Transverse colon (tissue), 4 donors: ENCODE measurements around the gene YWHAE. TPM values are rescaled to one million over a fixed set of nuclear protein-coding genes. Genes with fewer than 3 reads are reported as not detected.
"Not testable (repeated sequence)": the region's sequence is repeated elsewhere in the genome, so short reads cannot be mapped to it uniquely, and the experiment has no call there.

Experiments used
- DNase-seq: peaks from one replicate; pipeline ENCODE4 v3.0.0-alpha.2; 2019
- H3K27ac ChIP-seq, 4 donors: fragments of 200-600 bp; sonication (generic); 2 replicates each; pipeline ENCODE4 v1.5.1; 2016 to 2018; ENCODE audit warnings: inconsistent platforms in 4 of 4
- H3K27me3 ChIP-seq: fragments of 200-600 bp; sonication (generic); 2 replicates; pipeline ENCODE4 v1.5.1; 2017; ENCODE audit warnings: inconsistent platforms
- H3K36me3 ChIP-seq, 4 donors: fragments of 200-600 bp; sonication (generic); 2 replicates each; pipeline ENCODE4 v1.5.1; 2017 to 2019; ENCODE audit warnings: inconsistent platforms in 4 of 4
- H3K4me1 ChIP-seq, 4 donors: fragments of 200-600 bp; sonication (generic); 2 replicates each; pipeline ENCODE4 v1.5.1; 2017 to 2020; ENCODE audit warnings: inconsistent platforms in 4 of 4
- H3K4me3 ChIP-seq, 4 donors: fragments of 200-600 bp; sonication (generic); 1 replicate in 1 of 4; 2 replicates in 3 of 4; pipeline versions ENCODE4 v1.5.1 to v1.6.1; 2017 to 2019; ENCODE audit warnings: inconsistent platforms in 4 of 4
- H3K9me3 ChIP-seq, 2 donors: fragments of 200-600 bp; sonication (generic); 2 replicates each; pipeline ENCODE4 v1.5.1; 2017 to 2019; ENCODE audit warnings: inconsistent platforms in 2 of 2
- EP300 ChIP-seq: sonication (generic); formaldehyde crosslinking; IDR thresholded peaks from one replicate; pipeline ENCODE4 v1.6.1; 2017; ENCODE audit warnings: antibody characterized with exemption, low read depth
- POLR2A ChIP-seq: fragments of 450-650 bp; IDR thresholded peaks from one replicate; pipeline ENCODE4 v1.6.1; 2016; ENCODE audit warnings: antibody characterized with exemption, mild to moderate bottlenecking, moderate library complexity
- POLR2AphosphoS5 ChIP-seq, 3 donors: sonication (generic); formaldehyde crosslinking; IDR thresholded peaks; one replicate each; pipeline ENCODE4 v1.6.1; 2016; ENCODE audit warnings: antibody characterized with exemption in 3 of 3
- WGBS, 2 donors: methylation state at CpG; one replicate each; pipeline ENCODE4 v1.1.5; 2018; ENCODE audit warnings: low coverage in 1 of 2; 5-methylcytosine and 5-hydroxymethylcytosine counted together
- in situ Hi-C, 4 donors: fragments of 200-750 bp; cut with MboI; loops; one replicate each; pipeline versions ENCODE4 v1.15.0 to v1.15.1; 2017; ENCODE audit warnings: low sequenced_read_pairs in 3 of 4, low pct_ligation_motif_present in 1 of 4, low pct_unique_long_range_greater_than_20kb in 1 of 4
- intact Hi-C: fragments of 100-400 bp; cut with DNase I; formaldehyde crosslinking; loops from one replicate; pipeline ENCODE4 v1.15.1; 2023; ENCODE audit warnings: low total_unique reads
- total RNA-seq, 4 donors: library from RNA; depleted of rRNA; stranded (reverse); fragments of >200 nt; gene quantifications; one replicate each; pipeline ENCODE4 v1.1.0, GENCODE V29; 2016
- TF ChIP-seq, protein P1 (sequence below), 5 experiments: fragments of 200-600 bp in 3 of 5; fragments of 450-650 bp in 2 of 5; sonication (generic) in 3 of 5; IDR thresholded peaks; 1 replicate in 2 of 5; 2 replicates in 3 of 5; pipeline ENCODE4 v1.5.1; 2016 to 2017; ENCODE audit warnings: antibody characterized with exemption in 5 of 5, inconsistent platforms in 3 of 5, mild to moderate bottlenecking in 2 of 5, moderate library complexity in 1 of 5

Gene YWHAE
- total RNA-seq, 4 donors from 2014 or later, result 158 to 2,397 (median 594) TPM

DNA sequence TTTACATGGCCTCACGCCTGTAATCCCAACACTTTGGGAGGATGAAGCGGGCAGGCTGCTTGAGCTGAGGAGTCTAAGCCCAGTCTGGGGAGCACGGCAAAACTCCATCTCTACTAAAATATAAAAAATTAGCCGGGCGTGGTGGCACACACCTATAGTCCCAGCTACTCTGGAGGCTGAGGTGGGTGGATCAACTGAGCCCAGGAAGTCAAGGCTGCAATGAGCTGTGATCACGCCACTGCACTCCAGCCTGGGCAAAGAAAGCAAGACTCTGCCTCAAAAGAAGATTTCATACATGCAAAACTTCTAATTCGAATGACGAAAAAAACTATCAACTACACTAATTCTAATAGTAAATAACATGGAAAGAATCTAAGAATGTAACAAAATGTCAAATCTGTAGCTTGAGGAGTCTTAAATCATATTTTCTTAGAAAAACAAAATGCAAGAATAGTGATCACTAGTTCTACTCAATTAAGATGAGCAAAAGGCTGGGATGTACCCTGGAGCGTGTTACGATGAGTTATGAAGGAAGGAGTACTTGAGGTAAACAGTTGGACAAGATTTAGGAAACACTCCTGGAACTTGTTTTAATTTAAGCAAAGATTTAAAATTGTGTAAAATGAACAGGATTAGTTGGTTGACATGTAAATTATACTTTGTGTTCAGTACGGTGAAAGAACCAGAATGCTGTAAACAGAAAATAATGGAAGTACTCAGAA, 20.7 kb downstream of the YWHAE start:
- no peaks in the 10 kb centered on the region for H3K36me3 ChIP-seq
- H3K27ac ChIP-seq, result peak overlapping the region; percentile 20 to 80 (median 58)
- peaks cover 66 to 97% (median 85%) of the 10 kb centered on the region in 4 donors for H3K4me1 ChIP-seq
- no peaks in the 10 kb centered on the region for H3K27me3 ChIP-seq
- H3K9me3 ChIP-seq, result no peaks in the 10 kb centered on the region
- peak in 2 of 3 donors; percentile 22 to 60 for TF ChIP-seq POLR2AphosphoS5 (IDR thresholded peaks at IDR 0.05)
- TF ChIP-seq, protein P1, sequence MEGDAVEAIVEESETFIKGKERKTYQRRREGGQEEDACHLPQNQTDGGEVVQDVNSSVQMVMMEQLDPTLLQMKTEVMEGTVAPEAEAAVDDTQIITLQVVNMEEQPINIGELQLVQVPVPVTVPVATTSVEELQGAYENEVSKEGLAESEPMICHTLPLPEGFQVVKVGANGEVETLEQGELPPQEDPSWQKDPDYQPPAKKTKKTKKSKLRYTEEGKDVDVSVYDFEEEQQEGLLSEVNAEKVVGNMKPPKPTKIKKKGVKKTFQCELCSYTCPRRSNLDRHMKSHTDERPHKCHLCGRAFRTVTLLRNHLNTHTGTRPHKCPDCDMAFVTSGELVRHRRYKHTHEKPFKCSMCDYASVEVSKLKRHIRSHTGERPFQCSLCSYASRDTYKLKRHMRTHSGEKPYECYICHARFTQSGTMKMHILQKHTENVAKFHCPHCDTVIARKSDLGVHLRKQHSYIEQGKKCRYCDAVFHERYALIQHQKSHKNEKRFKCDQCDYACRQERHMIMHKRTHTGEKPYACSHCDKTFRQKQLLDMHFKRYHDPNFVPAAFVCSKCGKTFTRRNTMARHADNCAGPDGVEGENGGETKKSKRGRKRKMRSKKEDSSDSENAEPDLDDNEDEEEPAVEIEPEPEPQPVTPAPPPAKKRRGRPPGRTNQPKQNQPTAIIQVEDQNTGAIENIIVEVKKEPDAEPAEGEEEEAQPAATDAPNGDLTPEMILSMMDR (IDR thresholded peaks at IDR 0.05), result no peak
- no peak for DNase-seq
- intact Hi-C loops (no loop called here), in situ Hi-C loops (loop anchor here in 1 of 4 donors (10.0 to 25.0 kb wide), 2 partner anchors 65 to 133 kb away; partner anchors contain the start of gene INPP5K)
- H3K4me3 ChIP-seq, result no peak overlapping the region
- WGBS, 2 donors, result 48 to 55% methylated on average over 6 to 11 of the region's 11 CpGs

DNA sequence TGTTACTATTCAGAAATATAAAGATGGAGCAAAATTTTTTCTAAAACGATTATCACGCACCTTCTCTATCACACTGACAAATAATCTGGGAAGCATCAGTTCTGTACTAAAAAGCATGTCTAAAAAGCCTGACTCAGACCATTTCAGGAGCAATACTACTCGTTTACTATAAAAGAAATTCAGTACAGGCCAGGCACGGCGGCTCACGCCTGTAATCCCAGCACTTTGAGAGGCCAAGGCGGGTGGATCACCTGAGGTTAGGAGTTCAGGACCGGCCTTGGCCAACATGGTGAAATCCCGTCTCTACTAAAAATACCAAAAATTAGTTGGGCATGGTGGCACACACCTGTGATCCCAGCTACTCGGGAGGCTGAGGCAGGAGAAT, 21.6 kb downstream of the YWHAE start:
- in situ Hi-C loops, result loop anchor here in 1 of 4 donors (10.0 to 25.0 kb wide), 2 partner anchors 66 to 134 kb away; partner anchors contain the start of gene INPP5K
- H3K4me3 ChIP-seq, H3K9me3 ChIP-seq, intact Hi-C loops, DNase-seq, H3K36me3 ChIP-seq, H3K27me3 ChIP-seq: not testable (repeated sequence)
- peaks cover 67 to 97% (median 85%) of the 10 kb centered on the region in 4 donors for H3K4me1 ChIP-seq
- 76 to 77% methylated on average over 4 to 10 of the region's 10 CpGs for WGBS, 2 donors
- H3K27ac ChIP-seq, result peak overlapping the region; percentile 20 to 80 (median 69)

DNA sequence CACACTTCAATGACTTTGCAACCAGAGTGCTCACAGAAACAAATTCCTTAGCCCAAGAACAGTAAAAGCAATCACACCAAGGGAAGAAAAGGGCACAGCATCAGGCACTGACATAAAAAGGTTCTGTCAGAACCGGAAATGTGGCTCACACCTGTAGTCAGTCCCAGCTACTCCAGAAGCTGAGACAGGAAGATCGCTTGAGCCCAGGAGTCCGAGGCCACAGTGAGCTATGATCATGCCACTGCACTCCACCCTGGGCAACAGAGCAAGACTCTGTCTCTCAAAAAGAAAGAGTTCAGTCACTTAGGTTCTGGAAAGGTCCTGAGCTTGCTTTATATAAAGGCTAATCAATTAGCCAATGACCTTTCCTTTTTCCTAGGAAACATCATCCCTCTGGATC, 22.7 kb downstream of the YWHAE start:
- in situ Hi-C loops, result loop anchor here in 1 of 4 donors (10.0 to 25.0 kb wide), 2 partner anchors 67 to 135 kb away; partner anchors contain the start of gene INPP5K
- H3K9me3 ChIP-seq, result no peaks in the 10 kb centered on the region
- TF ChIP-seq POLR2A (no peak), POLR2AphosphoS5 (IDR thresholded peaks at IDR 0.05) (no peak), EP300 (no peak)
- TF ChIP-seq, protein P1 (IDR thresholded peaks at IDR 0.05), result no peak
- intact Hi-C loops, result no loop called here
- no peaks in the 10 kb centered on the region for H3K27me3 ChIP-seq
- H3K4me3 ChIP-seq, result no peak overlapping the region
- peaks cover 67 to 95% (median 85%) of the 10 kb centered on the region in 4 donors for H3K4me1 ChIP-seq
- 51% methylated on average over 3 of the region's 3 CpGs; no CpG with 5 or more reads in 1 of the 2 donors for WGBS, 2 donors
- H3K27ac ChIP-seq, result peak overlapping the region; percentile 53 to 80 (median 73)
- H3K36me3 ChIP-seq, result no peaks in the 10 kb centered on the region
- no peak for DNase-seq

DNA sequence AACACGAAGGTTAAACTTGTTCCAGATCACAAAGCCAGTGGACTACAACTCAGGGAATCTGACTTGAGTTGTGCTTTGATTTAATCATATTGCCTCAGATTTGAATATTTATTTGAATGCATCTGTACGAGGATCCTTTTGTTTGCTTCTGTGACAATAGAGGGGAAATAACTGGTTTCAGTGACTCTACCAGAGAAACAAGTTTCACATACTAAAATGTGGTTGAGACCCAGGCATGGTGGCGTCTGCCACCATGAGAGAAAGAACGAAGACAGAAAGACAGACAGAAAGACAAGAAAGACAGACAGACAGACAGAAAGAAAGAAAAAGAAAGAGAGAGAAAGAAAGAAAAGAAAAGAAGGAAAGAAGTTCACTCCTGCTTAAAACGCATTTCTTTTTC, 24.0 kb downstream of the YWHAE start:
- H3K9me3 ChIP-seq, result no peaks in the 10 kb centered on the region
- no peak overlapping the region for H3K4me3 ChIP-seq
- no peaks in the 10 kb centered on the region for H3K36me3 ChIP-seq
- WGBS, 2 donors, result 21 to 36% methylated on average over 5 of the region's 5 CpGs
- intact Hi-C loops (no loop called here), in situ Hi-C loops (loop anchor here in 1 of 4 donors (10.0 to 25.0 kb wide), 2 partner anchors 69 to 136 kb away; partner anchors contain the start of gene INPP5K)
- H3K27ac ChIP-seq, result peak overlapping the region; percentile 53 to 80 (median 73)
- H3K4me1 ChIP-seq, result peaks cover 68 to 98% (median 87%) of the 10 kb centered on the region in 4 donors
- no peaks in the 10 kb centered on the region for H3K27me3 ChIP-seq
- TF ChIP-seq, protein P1 (IDR thresholded peaks at IDR 0.05), result no peak
- TF ChIP-seq EP300 (no peak), POLR2AphosphoS5 (IDR thresholded peaks at IDR 0.05) (no peak), POLR2A (no peak)
- no peak for DNase-seq
